ENCODE data around the gene ESPN.
"Not testable (repeated sequence)": the region's sequence is repeated elsewhere in the genome, so short reads cannot be mapped to it uniquely, and the experiment has no call there.

Gene ESPN

GRCh38 chr1:6491480-6491962 is 66.9 kb downstream of the ESPN start, which contains the start of gene PLEKHG5:
Gene PLEKHG5, minus strand, starts transcription at chr1:6491667. Its CDS starts 14,096 bp downstream, at chr1:6477571.
- H3K4me3 ChIP-seq (ENCODE audit: low read depth, low read length), result peak within 1 kb of the TSS; percentile 64
- no peaks in the 10 kb centered on the region for H3K9me3 ChIP-seq (ENCODE audit: severe bottlenecking)
- DNase-seq, result no peak
- no peaks in the 10 kb centered on the region for H3K36me3 ChIP-seq
- no peak for TF ChIP-seq CTCF (IDR thresholded peaks at IDR 0.05; ENCODE audit: low read depth, low read length)
- H3K27ac ChIP-seq, result peak within 1 kb of the TSS; percentile 73
- no peaks in the 10 kb centered on the region for H3K27me3 ChIP-seq (ENCODE audit: insufficient read depth, low read depth, severe bottlenecking)

GRCh38 chr1:6491966-6492365 is 67.4 kb downstream of the ESPN start:
- Histone ChIP-seq H3K36me3 (no peaks in the 10 kb centered on the region), H3K27me3 (ENCODE audit: insufficient read depth, low read depth, severe bottlenecking) (no peaks in the 10 kb centered on the region), H3K4me3 (ENCODE audit: low read depth, low read length) (no peak overlapping the region), H3K27ac (no peak overlapping the region), H3K9me3 (ENCODE audit: severe bottlenecking) (no peaks in the 10 kb centered on the region)
- TF ChIP-seq CTCF (IDR thresholded peaks at IDR 0.05; ENCODE audit: low read depth, low read length), result no peak
- no peak for DNase-seq

- not testable (repeated sequence) for H3K27me3 ChIP-seq (ENCODE audit: insufficient read depth, low read depth, severe bottlenecking); H3K27ac ChIP-seq; H3K36me3 ChIP-seq; DNase-seq; H3K9me3 ChIP-seq (ENCODE audit: severe bottlenecking); H3K4me3 ChIP-seq (ENCODE audit: low read depth, low read length)
Measured at GRCh38 chr1:6493834-6494223, 69.3 kb downstream of the ESPN start.

GRCh38 chr1:6494627-6495026 is 70.1 kb downstream of the ESPN start:
- Histone ChIP-seq H3K27ac (no peak overlapping the region), H3K36me3 (no peaks in the 10 kb centered on the region), H3K4me3 (ENCODE audit: low read depth, low read length) (no peak overlapping the region), H3K27me3 (ENCODE audit: insufficient read depth, low read depth, severe bottlenecking) (no peaks in the 10 kb centered on the region), H3K9me3 (ENCODE audit: severe bottlenecking) (no peaks in the 10 kb centered on the region)
- DNase-seq, result no peak
- TF ChIP-seq CTCF (IDR thresholded peaks at IDR 0.05; ENCODE audit: low read depth, low read length), result no peak

GRCh38 chr1:6495041-6495441 is 70.5 kb downstream of the ESPN start:
- DNase-seq, result no peak
- no peak overlapping the region for H3K27ac ChIP-seq
- no peaks in the 10 kb centered on the region for H3K36me3 ChIP-seq
- H3K27me3 ChIP-seq (ENCODE audit: insufficient read depth, low read depth, severe bottlenecking), result no peaks in the 10 kb centered on the region
- H3K4me3 ChIP-seq (ENCODE audit: low read depth, low read length), result no peak overlapping the region
- no peaks in the 10 kb centered on the region for H3K9me3 ChIP-seq (ENCODE audit: severe bottlenecking)
- TF ChIP-seq CTCF (IDR thresholded peaks at IDR 0.05; ENCODE audit: low read depth, low read length), result no peak

GRCh38 chr1:6495540-6496364 is 71.2 kb downstream of the ESPN start:
- no peaks in the 10 kb centered on the region for H3K36me3 ChIP-seq
- H3K9me3 ChIP-seq (ENCODE audit: severe bottlenecking), result no peaks in the 10 kb centered on the region
- H3K27me3 ChIP-seq (ENCODE audit: insufficient read depth, low read depth, severe bottlenecking), result no peaks in the 10 kb centered on the region
- H3K4me3 ChIP-seq (ENCODE audit: low read depth, low read length), result no peak overlapping the region
- TF ChIP-seq CTCF (IDR thresholded peaks at IDR 0.05; ENCODE audit: low read depth, low read length), result no peak
- no peak overlapping the region for H3K27ac ChIP-seq
- DNase-seq, result no peak
